AML-193 (cell line): ENCODE results near the gene APOBEC3H.
A peak's percentile ranks its signal among the peaks of the same experiment; 100 is the strongest.
"Not testable (repeated sequence)": the region's sequence is repeated elsewhere in the genome, so short reads cannot be mapped to it uniquely, and the experiment has no call there.

Experiments used
- DNase-seq, 2 experiments: peaks; one replicate each; lab custom pipeline; 2025; lab: John Stamatoyannopoulos, UW

Gene APOBEC3H

DNA sequence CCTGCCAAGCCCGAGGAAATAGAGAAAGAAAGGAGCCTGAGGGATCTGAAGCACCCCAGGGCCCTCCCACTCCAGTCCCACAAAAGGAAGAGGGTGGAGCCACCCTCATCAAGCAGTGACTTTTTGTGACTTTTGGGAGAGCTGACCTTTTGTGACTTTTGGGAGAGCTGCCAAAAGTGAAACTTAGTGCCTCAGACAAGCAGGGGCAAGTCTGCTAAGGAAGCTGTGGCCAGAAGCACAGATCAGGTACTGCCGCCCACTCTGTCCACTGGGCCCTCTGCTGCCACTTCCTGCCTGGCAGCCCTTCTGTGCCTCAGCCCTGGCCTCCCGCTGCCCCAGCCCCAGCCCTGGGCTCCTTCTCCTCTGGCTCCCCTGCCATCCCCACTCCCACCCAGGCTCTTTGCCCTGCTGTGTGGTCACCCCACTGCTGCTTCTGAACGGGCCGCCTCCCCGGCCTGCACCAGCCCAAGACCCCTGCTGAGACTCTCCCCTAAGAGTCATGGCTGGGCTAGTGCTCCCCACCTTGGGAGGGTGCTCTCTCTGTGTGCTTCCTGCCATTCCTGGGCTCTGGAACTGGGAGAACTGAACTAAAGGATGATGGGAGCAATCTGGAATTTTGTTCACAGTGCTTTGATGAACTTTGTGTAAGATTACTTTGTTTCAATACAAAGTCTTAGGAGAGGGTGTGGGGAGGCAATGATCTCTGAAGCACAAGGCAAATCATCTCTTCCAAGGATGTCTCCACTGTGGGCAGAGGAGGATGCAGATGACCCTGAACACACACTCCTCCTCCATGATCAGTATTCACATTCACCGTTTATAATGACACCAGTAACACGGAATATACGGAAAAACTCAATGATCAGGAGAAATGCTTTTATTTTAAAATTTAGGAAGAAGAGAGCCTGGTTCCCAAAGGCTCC lies at the start of gene APOBEC3H:
Gene APOBEC3H (plus strand): TSS at position 147 of the 923 bp plus-strand sequence. CDS start 3,035 bp downstream, outside the sequence.
- DNase-seq = peak; percentile 13 to 15

GRCh38 chr22:39049486-39049885 lies 47.6 kb upstream of the APOBEC3H start:
- not testable (repeated sequence) for DNase-seq

DNA sequence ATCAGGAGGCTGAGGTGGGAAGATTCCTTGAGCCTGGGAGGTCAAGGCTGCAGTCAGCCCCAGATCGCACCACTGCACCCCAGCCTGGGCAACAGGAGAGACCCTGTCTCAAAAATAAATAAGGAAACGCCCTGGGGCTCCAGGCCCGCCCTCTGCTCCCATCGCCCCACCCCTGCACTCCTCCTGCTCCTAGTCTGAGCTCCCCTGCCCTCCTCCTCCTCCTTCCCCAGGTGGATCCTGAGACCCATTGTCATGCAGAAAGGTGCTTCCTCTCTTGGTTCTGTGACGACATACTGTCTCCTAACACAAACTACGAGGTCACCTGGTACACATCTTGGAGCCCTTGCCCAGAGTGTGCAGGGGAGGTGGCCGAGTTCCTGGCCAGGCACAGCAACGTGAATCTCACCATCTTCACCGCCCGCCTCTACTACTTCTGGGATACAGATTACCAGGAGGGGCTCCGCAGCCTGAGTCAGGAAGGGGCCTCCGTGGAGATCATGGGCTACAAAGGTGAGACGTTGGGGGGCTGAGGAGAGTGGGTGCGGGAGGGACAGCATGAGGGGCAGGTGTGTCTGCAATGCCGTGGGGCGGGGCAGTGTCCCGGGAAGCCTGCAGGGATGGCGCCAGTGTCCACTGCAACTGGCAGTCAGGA lies 45.1 kb upstream of the APOBEC3H start:
- DNase-seq = not testable (repeated sequence)

DNA sequence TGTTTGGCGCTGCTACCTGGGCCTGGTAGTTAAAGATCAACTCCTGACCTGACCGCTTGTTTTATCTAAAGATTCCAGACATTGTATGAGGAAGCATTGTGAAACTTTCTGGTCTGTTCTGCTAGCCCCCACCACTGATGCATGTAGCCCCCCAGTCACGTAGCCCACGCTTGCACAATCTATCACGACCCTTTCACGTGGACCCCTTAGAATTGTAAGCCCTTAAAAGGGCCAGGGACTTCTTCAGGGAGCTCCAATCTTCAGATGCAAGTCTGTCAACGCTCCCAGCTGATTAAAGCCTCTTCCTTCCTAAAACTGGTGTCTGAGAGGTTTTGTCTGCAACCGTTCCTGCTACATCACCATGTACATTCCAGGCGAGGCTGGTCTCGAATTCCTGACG lies 41.4 kb upstream of the APOBEC3H start:
- DNase-seq = no peak

DNA sequence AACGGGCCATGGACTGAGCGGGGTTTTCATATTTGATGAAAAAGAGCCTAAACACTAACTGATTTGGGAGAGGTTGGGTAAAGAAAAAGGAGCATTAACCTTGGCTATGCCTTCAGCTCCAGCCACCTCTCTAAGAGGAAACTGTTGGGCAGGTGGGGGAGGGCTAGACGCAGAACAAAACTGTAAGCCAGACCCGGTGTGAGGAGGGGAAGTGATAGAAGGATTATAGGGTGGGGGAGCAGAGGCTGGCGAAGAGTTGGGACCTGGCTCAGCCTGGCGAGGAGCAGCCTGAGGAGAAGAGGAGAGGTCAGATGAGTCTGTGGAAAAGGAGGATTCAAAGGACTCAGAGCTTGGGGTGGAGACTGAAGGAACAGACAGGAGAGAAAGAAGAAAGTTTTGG lies 35.8 kb upstream of the APOBEC3H start:
- DNase-seq = not testable (repeated sequence)

- not testable (repeated sequence) for DNase-seq
Measured at GRCh38 chr22:39061951-39062350, 35.1 kb upstream of the APOBEC3H start.

GRCh38 chr22:39063904-39064303 lies 33.1 kb upstream of the APOBEC3H start:
- not testable (repeated sequence) for DNase-seq

DNA sequence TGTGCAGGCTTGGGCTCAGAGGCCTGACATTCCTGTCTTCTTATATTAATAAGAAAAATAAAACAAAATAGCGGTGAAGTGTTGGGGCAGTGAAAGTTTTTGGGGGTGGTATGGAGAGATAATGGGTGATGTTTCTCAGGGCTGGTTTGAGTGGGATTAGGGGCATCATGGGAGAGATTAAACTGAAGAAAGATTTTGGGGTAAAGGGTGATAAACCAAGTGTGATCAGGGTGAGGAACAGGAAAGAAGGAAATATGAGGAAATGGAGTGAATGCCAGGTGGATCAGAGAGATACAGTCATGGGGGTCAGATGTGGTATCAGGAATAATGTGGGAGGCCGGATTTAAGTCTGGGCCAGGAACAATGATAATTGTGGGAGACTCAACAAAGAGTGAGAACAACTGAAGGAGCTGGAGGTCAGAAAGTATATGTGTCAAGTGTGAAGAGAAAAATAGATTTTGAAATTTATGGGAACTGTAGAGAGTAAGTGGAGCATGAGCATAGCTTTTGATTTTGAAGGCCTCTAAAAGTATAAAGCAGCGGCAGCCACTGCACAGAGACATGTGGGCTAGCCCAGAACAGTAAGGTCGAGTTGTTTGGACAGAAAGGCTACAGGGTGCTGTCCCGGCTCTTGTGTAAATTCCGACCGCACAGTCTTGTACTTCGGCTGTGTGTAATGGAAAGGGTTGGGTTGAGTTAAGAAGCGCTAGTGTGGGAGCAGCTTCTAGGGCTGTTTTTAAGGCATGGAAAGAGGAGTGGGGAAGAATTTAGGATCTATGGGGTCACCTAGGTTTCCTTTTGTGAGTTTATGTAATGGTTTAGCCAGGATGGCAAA lies 30.4 kb upstream of the APOBEC3H start:
- not testable (repeated sequence) for DNase-seq

DNA sequence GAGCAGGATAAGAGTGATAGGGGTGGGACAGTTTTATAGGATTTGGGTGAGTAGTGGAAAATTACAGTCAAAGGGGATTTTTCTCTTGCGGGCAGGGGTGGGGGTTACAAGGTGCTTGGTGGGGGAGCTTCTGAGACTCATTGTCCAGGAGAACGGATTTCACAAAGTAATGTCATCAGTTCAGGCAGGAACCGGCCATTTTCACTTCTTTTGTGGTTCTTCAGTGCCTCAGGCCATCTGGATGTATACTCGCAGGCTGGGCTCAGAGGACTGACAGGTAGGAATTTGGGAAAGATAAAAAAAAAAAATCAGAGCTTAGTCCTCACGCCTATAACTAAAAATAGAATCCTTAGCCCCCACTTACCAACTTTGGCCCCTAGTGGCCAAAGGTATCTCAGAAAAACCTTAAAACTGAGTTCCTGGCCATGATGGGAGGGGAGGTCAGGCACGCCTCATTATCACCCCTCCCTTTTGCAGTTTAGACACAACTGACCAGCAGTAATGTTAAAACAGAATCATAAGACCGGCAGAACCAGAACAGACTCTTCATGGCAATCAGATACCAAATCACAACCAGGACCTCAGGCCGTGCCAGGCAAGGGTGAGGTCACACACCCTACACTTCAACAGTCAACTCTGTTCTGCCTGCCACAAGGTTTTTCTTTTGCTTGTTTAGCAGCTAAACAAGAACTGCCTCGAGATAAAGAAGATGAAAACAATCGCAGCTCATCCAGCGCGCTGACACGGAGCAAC lies 28.8 kb upstream of the APOBEC3H start:
- DNase-seq = no peak

DNA sequence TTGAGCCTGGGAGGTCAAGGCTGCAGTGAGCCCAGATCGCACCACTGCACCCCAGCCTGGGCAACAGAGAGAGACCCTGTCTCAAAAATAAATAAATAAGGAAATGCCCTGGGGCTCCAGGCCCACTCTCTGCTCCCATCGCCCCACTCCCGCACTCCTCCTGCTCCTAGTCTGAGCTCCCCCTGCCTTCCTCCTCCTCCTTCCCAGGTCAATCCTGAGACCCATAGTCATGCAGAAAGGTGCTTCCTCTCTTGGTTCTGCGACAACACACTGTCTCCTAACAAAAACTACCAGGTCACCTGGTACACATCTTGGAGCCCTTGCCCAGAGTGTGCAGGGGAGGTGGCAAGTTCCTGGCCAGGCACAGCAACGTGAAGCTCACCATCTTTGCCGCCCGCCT lies 26.9 kb upstream of the APOBEC3H start:
- no peak for DNase-seq

DNA sequence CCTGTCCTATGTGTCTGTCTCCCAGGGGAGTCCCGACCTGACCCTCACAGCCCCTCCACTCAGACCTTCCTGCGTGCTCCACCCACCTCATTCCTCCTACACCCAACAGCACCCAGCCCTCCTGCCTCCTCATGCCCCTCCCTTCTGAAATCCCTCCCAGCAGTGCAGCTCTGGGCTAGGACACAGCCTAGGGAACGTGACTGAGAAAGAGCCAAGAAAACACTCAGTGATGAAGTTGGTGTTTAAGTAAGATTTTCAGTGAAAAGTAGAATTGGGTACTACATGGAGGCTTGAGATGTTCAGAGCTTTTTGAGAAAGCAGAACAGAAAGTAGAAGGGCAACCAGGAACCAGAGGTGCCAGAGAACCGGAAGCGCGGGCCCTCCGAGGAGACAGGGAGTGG lies 24.5 kb upstream of the APOBEC3H start:
- DNase-seq = not testable (repeated sequence)

- DNase-seq = no peak
Measured at GRCh38 chr22:39073981-39074380, 23.1 kb upstream of the APOBEC3H start.

- not testable (repeated sequence) for DNase-seq
Measured at GRCh38 chr22:39076155-39077025, 20.7 kb upstream of the APOBEC3H start.

DNA sequence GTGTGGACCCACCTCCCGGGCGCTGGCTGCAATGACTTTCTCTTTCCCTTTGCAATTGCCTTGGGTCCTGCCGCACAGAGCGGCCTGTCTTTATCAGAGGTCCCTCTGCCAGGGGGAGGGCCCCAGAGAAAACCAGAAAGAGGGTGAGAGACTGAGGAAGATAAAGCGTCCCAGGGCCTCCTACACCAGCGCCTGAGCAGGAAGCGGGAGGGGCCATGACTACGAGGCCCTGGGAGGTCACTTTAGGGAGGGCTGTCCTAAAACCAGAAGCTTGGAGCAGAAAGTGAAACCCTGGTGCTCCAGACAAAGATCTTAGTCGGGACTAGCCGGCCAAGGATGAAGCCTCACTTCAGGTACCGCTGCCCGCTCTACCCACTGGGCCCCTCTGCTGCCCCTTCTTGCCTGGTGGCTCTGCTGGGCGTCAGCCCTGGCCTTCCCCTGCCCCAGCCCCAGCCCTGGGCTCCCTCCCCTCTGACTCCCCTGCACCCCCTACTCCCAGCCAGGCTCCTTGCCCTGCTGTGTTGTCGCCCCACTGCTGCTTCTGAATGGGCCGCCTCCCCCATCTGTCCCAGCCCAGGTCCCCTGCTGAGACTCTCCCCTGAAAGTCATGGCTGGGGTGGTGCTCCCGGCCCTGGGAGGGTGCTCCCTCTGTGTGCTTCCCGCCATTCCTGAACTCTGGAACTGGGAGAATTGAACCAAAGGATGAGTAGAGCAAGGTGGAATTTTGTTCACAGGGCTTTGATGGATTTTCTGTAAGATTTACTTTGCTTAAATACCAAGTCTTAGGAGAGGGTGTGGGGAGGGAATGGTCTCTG lies 19.8 kb upstream of the APOBEC3H start, which contains the start of gene APOBEC3G:
Gene APOBEC3G (plus strand): TSS at position 250 of the 815 bp plus-strand sequence. CDS start 87 bp downstream, at position 337.
- peak; percentile 6 to 22 for DNase-seq

GRCh38 chr22:39077912-39078311 lies 19.1 kb upstream of the APOBEC3H start:
- not testable (repeated sequence) for DNase-seq

DNA sequence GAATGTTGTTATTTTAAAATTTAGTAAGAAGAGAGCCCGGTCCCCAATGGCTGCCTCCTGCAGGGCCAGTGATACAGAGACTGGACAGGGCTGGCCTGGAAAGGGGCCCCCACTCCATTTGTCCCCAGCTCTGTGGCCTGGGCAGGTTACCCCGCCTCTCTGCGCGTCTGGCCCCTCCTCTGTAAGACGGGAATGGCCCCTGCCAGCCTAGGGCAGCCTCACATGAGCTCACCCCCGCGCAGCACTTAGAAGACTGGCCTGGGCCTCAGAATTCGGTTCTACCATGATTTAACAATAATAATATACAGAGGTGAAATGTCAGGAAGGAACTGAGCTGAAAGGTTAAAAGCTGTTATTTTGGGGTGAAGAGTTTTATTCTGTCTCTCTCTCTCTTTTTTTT lies 18.7 kb upstream of the APOBEC3H start:
- DNase-seq = no peak

DNA sequence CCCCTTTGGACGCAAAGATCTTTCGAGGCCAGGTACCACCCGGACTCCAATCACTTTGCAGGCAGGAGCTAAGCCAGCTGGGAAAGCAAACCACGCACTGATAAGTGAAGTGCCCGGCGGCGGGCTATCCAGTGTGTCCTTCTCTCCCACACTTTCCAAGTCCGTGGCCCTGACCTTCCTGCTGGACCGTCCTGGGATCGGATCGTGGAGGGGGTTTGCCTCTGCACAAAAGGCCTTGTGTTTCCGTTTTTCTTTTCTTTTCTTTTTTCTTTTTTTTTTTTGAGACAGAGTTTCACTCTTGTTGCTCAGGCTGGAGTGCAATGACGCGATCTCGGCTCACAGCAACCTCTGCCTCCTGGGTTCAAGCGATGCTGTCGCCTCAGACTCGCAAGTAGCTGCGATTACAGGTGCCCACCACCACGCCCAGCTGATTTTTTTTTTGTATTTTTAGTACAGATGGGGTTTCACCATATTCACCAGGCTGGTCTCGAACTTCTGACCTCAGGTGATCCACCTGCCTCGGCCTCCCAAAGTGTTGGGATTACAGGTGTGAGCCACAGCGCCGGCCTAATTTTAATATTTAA lies 17.9 kb upstream of the APOBEC3H start:
- DNase-seq = not testable (repeated sequence)

DNA sequence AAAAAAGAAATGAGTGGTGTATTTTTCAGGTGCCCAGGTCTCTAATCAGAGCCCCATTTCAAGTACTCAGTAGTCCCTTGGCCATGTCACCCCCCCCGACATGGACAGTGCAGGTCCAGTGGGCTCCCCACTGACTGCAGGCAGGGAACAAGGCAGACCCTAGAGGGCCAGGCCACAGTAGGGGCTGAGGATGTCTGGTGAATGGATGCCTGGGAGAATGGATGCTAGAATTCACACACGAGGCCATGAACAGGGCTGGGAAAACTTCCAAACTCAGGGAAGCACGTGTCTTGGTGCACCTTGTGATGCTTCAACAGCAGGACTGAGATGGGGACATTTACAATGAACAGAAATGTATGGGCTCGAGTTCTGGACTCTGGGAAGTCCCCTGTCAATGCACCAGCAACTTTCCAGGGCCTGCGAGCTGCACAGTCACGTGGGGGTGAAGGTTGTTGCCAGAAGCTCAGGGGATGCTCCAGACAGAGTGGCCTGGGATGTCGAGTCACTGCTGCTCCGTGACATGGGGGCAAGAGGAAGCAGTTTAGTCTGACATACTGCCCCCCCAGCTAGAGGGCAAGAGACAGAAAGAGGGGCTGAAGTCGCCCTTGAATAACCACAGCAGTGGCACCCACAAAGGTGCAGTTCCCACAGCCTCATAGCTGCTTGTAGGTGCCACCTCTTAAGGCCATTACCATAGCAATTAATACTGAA lies 16.8 kb upstream of the APOBEC3H start:
- DNase-seq = no peak
